Astrocyte of the cerebellum (primary cell): ENCODE results near the gene FTSJ1.

Experiments
- DNase-seq: peaks from one replicate; pipeline ENCODE4 v3.0.0-alpha.2; 2011; ENCODE audit warnings: low read depth
- H3K4me3 ChIP-seq: 2 replicates; pipeline ENCODE4 v1.5.1; 2011; ENCODE audit warnings: mild to moderate bottlenecking, low read depth, low read length, moderate library complexity
- CTCF ChIP-seq: IDR thresholded peaks from 2 replicates; pipeline ENCODE4 v1.5.1; 2012; ENCODE audit warnings: low read length, low read depth, moderate library complexity, mild to moderate bottlenecking; ENCODE audit errors: missing control alignments
- in situ Hi-C: cut with HindIII; loops from 2 replicates; pipeline ENCODE4 v1.10.0; 2017; ENCODE audit warnings: low sequenced_read_pairs

The FTSJ1 gene

GRCh38 chrX:48471504-48471903 lies 4.5 kb upstream of the FTSJ1 start:
- no peak overlapping the region for H3K4me3 ChIP-seq
- in situ Hi-C loops: no loop called here
- DNase-seq: no peak
- no peak for TF ChIP-seq CTCF

- in situ Hi-C loops: no loop called here
- TF ChIP-seq CTCF: no peak
- no peak overlapping the region for H3K4me3 ChIP-seq
- DNase-seq: no peak
These were observed 3.8 kb upstream of the FTSJ1 start for GRCh38 chrX:48472225-48472624.

GRCh38 chrX:48472851-48473703 lies 2.9 kb upstream of the FTSJ1 start:
- DNase-seq: no peak
- in situ Hi-C loops: no loop called here
- H3K4me3 ChIP-seq: no peak overlapping the region
- no peak for TF ChIP-seq CTCF

GRCh38 chrX:48473704-48473990 lies 2.4 kb upstream of the FTSJ1 start:
- DNase-seq: no peak
- TF ChIP-seq CTCF: no peak
- in situ Hi-C loops: no loop called here
- H3K4me3 ChIP-seq: no peak overlapping the region

- no peak for DNase-seq
- peak; percentile 35 for TF ChIP-seq CTCF
These were observed 1.9 kb upstream of the FTSJ1 start for GRCh38 chrX:48474127-48474526.

GRCh38 chrX:48474581-48474980 lies 1.4 kb upstream of the FTSJ1 start:
- DNase-seq: no peak
- no peak overlapping the region for H3K4me3 ChIP-seq
- in situ Hi-C loops: no loop called here
- TF ChIP-seq CTCF: no peak

More at GRCh38 chrX:48474127-48474526, 1.9 kb upstream of the FTSJ1 start:
- no peak overlapping the region for H3K4me3 ChIP-seq
- in situ Hi-C loops: no loop called here
